Placental epithelial cell (primary cell): ENCODE data around the gene PCNP. TPM values are rescaled to one million over a fixed set of nuclear protein-coding genes. Genes with fewer than 3 reads are reported as not detected.

Source experiments
- small RNA-seq: library from RNA; depleted of rRNA; stranded (forward); fragments of <200 nt; gene quantifications from one replicate; pipeline ENCODE3, GENCODE V24; 2012
- total RNA-seq: library from RNA; depleted of rRNA; stranded (reverse); fragments of >200 nt; gene quantifications from 2 replicates; pipeline ENCODE4 v1.2.3, GENCODE V29; 2012

The PCNP gene
- total RNA-seq = 54.2 and 68.2 TPM in 2 replicates

GRCh38 chr3:101573449-101574387 lies at the start of gene PCNP:
TSS of gene PCNP (plus strand) at chr3:101574180. CDS start at chr3:101574216, 36 bp downstream.

GRCh38 chr3:101561630-101562328 lies 12.2 kb upstream of the PCNP start, which contains the start of gene TRMT10C:
TSS of gene TRMT10C (plus strand) at chr3:101561868. CDS start at chr3:101564782, 2,914 bp downstream.

Small RNA genes within 50 kb of the gene (small RNA-seq; reads per million reads assigned to genes)
- gene RF00019 (not detected), gene RNU6-1256P (not detected)

Other genes with a start within 250 kb of the PCNP start
- 20.1 and 32.6 TPM in 2 replicates for gene SENP7, start 61.0 kb upstream of the PCNP start, total RNA-seq
- 17.3 and 19.6 TPM in 2 replicates for gene TRMT10C, start 12.3 kb upstream of the PCNP start, total RNA-seq
- gene ZBTB11, start 103.0 kb downstream of the PCNP start, total RNA-seq = 24.1 and 24.7 TPM in 2 replicates
- gene RPL24, start 112.5 kb downstream of the PCNP start, total RNA-seq = 1,310 and 2,117 TPM in 2 replicates
- 11.2 and 13.3 TPM in 2 replicates for gene CEP97, start 150.4 kb downstream of the PCNP start, total RNA-seq
- gene NXPE3, start 205.0 kb downstream of the PCNP start, total RNA-seq = 12.2 and 18.3 TPM in 2 replicates